ENCODE measurements around the gene VARS2. TPM values are rescaled to one million over a fixed set of nuclear protein-coding genes. Genes with fewer than 3 reads are reported as not detected.

Gene VARS2
- total RNA-seq, 4 donors from 2014 or later = 9.7 to 16.5 (median 12.8) TPM

DNA sequence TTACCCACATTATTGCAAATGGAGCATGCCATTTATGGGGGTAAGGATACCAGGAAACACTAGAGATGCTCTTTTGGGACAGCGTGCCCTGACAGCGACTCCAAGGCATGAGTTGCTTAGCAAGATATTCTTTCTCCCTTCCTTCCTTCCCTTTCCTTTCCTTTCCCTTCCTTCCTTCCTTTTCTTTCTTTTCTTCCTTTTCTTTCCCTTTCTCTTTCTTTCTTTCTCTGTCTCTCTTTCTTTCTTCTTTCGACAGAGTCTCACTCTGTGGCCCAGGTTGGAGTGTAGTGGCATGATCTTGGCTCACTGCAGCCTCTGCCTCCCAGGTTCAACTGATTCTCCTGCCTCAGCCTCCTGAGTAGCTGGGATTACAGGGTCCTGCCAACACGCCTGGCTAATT, 30.0 kb downstream of the VARS2 start:
- TF ChIP-seq POLR2AphosphoS5 (IDR thresholded peaks at IDR 0.05) (no peak), POLR2A (IDR thresholded peaks at IDR 0.05) (no peak), CTCF (IDR thresholded peaks at IDR 0.05) (no peak), EP300 (IDR thresholded peaks at IDR 0.05) (no peak)
- 89 to 97% methylated on average over 3 to 4 of the region's 4 CpGs for WGBS, 2 donors (ENCODE audit: low coverage in 1 of 2)

GRCh38 chr6:30945281-30945680, 31.2 kb downstream of the VARS2 start:
- H3K36me3 ChIP-seq = no peaks in the 10 kb centered on the region
- no peak for TF ChIP-seq EP300 (IDR thresholded peaks at IDR 0.05)
- no peak for TF ChIP-seq POLR2AphosphoS5 (IDR thresholded peaks at IDR 0.05)
- TF ChIP-seq CTCF (IDR thresholded peaks at IDR 0.05) = no peak
- no peak for TF ChIP-seq POLR2A (IDR thresholded peaks at IDR 0.05)
- no peak for ATAC-seq
- peaks cover 0 to 10% (median 5%) of the 10 kb centered on the region in 3 donors for H3K4me1 ChIP-seq
- no peak overlapping the region for H3K4me3 ChIP-seq
- H3K27ac ChIP-seq = no peak overlapping the region
- H3K9me3 ChIP-seq = no peaks in the 10 kb centered on the region
- peaks cover 45% of the 10 kb centered on the region for H3K27me3 ChIP-seq
- 81 to 100% methylated on average over 3 of the region's 5 CpGs for WGBS, 2 donors (ENCODE audit: low coverage in 1 of 2)

More for the DNA sequence above, 30.0 kb downstream of the VARS2 start:
- Histone ChIP-seq H3K36me3 (no peaks in the 10 kb centered on the region), H3K4me3 (no peak overlapping the region), H3K9me3 (no peaks in the 10 kb centered on the region), H3K27me3 (peaks cover 36% of the 10 kb centered on the region), H3K27ac (no peak overlapping the region), H3K4me1 (peaks cover 0 to 18% (median 5%) of the 10 kb centered on the region in 3 donors)
- ATAC-seq = no peak

DNA sequence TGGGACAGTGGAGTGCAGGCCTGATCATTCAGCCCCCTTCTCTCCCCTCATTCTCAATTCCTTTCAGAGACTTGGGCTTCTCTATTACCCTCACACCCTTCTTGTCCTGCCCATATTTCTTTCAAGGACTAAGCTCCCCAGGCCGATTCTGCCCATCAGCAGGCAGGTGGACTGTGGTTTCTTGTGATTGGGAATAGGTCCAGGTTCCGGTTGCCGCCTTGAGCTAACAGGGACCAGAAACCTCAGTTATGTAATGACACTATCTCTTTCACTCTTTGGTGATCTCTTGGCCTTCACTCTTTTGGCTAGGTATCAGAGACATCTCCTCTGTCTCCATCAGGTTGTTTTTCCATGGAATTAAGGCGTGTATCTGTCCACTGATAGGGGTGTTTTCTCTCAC, 33.2 kb downstream of the VARS2 start:
- no peaks in the 10 kb centered on the region for H3K9me3 ChIP-seq
- H3K27ac ChIP-seq = no peak overlapping the region
- H3K4me1 ChIP-seq = peaks cover 0 to 10% (median 5%) of the 10 kb centered on the region in 3 donors
- H3K4me3 ChIP-seq = no peak overlapping the region
- TF ChIP-seq POLR2AphosphoS5 (IDR thresholded peaks at IDR 0.05) (no peak), CTCF (IDR thresholded peaks at IDR 0.05) (no peak), EP300 (IDR thresholded peaks at IDR 0.05) (no peak), POLR2A (IDR thresholded peaks at IDR 0.05) (no peak)
- no peak for ATAC-seq
- WGBS, 2 donors (ENCODE audit: low coverage in 1 of 2) = 86 to 100% methylated on average over 4 of the region's 4 CpGs
- H3K36me3 ChIP-seq = no peaks in the 10 kb centered on the region
- H3K27me3 ChIP-seq = peaks cover 51% of the 10 kb centered on the region

DNA sequence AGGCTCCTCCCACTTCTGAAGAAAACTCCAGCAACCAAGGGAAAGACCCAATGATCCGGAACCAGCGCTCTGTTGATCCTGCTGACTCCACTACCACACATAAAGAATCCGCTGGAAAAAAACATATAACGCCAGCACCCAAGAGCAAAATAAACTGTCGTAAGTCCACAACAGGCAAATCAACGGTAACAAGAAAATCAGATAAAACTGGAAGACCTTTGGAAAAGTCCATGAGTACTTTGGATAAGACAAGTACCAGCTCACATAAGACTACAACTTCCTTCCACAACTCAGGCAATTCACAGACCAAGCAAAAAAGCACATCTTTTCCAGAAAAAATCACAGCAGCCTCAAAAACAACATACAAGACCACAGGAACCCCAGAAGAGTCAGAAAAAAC, 34.8 kb downstream of the VARS2 start:
- WGBS, 2 donors (ENCODE audit: low coverage in 1 of 2) = 95 to 100% methylated on average over 2 to 6 of the region's 6 CpGs
- Histone ChIP-seq H3K36me3 (no peaks in the 10 kb centered on the region), H3K4me1 (no peaks in the 10 kb centered on the region), H3K4me3 (no peak overlapping the region), H3K9me3 (no peaks in the 10 kb centered on the region), H3K27me3 (peaks cover 42% of the 10 kb centered on the region), H3K27ac (no peak overlapping the region)
- ATAC-seq = no peak
- no peak for TF ChIP-seq EP300 (IDR thresholded peaks at IDR 0.05)
- no peak for TF ChIP-seq POLR2A (IDR thresholded peaks at IDR 0.05)
- no peak for TF ChIP-seq POLR2AphosphoS5 (IDR thresholded peaks at IDR 0.05)

DNA sequence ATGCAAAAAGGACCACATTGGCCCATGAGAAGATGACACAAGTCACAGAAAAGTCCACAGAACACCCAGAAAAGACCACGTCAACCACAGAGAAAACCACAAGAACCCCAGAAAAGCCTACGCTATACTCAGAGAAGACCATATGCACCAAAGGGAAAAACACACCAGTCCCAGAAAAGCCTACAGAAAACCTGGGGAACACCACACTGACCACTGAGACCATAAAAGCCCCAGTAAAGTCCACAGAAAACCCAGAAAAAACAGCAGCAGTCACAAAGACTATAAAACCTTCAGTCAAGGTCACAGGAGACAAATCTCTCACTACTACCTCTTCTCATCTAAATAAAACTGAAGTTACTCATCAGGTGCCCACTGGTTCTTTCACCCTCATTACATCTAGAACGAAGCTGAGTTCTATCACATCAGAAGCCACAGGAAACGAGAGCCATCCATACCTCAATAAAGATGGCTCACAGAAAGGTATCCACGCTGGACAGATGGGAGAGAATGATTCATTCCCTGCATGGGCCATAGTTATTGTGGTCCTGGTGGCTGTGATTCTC, 38.0 kb downstream of the VARS2 start:
- 70 to 94% methylated on average over 4 to 5 of the region's 5 CpGs for WGBS, 2 donors (ENCODE audit: low coverage in 1 of 2)
- H3K27me3 ChIP-seq = peaks cover 57% of the 10 kb centered on the region
- H3K36me3 ChIP-seq = no peaks in the 10 kb centered on the region
- H3K9me3 ChIP-seq = no peaks in the 10 kb centered on the region
- H3K27ac ChIP-seq = no peak overlapping the region
- no peak for TF ChIP-seq CTCF (IDR thresholded peaks at IDR 0.05)
- no peak for TF ChIP-seq POLR2AphosphoS5 (IDR thresholded peaks at IDR 0.05)
- no peak for TF ChIP-seq POLR2A (IDR thresholded peaks at IDR 0.05)
- no peak for TF ChIP-seq EP300 (IDR thresholded peaks at IDR 0.05)
- H3K4me3 ChIP-seq = no peak overlapping the region
- no peak for ATAC-seq
- H3K4me1 ChIP-seq = peaks cover 0 to 15% (median 0%) of the 10 kb centered on the region in 3 donors

Data from gastroesophageal sphincter (tissue), 4 donors.